NCI-H1417 treated with DMSO at 0.1 percent for 48 hours (cell line): Measurements from ENCODE around the gene ACTG1.

Experiments
- DNase-seq: peaks from one replicate; lab custom pipeline; 2025; lab: John Stamatoyannopoulos, UW

The ACTG1 gene

DNA sequence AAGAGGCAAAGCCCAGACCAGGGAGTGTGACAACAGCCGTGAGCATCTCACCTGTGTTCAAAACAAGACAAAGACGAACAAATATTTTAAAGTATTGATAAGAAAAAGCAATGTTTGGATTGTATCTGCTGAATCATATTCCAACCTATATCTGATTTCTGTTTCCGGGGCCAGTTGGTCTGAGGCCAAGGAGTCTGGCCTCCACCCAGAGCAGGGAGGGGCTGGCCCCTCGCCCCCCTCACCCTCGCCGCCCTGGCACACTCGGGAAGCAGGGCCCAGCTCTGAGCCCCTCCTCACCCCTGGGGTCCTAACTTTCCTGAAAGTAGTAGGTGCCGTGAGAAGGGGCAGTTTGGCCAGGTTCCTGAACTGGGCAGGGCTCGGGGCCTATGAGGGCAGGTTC lies 48.0 kb downstream of the ACTG1 start:
- no peak for DNase-seq

DNA sequence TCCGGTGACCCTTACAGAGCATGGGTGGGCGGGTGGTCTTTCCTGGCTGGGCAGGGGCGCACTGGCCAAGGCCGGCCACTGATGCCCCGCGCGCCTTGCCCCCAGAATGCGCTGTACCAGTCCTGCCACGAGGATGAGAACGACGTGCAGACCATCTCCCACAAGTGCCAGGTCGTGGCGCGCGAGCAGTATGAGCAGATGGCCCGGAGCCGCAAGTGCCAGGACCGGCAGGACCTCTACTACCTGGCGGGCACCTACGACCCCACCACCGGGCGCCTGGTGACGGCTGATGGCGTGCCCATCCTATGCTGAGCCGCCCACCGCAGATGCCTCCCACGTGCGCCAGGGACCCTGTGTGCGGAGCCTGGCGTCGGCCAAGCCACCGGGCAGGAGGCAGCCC lies 49.1 kb downstream of the ACTG1 start:
- DNase-seq, result no peak

DNA sequence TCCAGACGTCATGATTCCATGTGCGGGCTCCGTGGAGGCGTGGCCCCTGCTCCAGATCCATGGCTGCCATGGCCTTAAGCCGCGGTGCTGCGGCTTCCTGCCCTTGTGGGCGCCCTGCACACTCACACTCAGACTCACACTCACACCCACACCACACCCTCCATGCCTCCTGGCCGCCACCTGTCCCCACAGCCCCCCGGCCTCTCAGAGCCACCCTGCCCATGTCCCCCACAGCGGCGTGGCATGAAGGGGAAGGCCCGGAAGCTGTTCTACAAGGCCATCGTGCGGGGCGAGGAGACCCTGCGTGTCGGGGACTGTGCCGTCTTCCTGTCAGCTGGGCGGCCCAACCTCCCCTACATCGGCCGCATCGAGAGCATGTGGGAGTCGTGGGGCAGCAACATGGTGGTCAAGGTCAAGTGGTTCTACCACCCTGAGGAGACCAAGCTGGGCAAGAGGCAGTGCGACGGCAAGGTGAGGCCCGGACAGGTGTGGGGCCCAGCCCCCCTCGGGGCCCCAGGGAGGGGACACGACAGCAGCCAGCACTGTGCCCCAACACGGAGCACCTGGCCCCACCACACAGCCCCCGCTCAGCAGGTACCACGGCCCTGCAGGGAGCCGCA lies 50.0 kb downstream of the ACTG1 start:
- no peak for DNase-seq

DNA sequence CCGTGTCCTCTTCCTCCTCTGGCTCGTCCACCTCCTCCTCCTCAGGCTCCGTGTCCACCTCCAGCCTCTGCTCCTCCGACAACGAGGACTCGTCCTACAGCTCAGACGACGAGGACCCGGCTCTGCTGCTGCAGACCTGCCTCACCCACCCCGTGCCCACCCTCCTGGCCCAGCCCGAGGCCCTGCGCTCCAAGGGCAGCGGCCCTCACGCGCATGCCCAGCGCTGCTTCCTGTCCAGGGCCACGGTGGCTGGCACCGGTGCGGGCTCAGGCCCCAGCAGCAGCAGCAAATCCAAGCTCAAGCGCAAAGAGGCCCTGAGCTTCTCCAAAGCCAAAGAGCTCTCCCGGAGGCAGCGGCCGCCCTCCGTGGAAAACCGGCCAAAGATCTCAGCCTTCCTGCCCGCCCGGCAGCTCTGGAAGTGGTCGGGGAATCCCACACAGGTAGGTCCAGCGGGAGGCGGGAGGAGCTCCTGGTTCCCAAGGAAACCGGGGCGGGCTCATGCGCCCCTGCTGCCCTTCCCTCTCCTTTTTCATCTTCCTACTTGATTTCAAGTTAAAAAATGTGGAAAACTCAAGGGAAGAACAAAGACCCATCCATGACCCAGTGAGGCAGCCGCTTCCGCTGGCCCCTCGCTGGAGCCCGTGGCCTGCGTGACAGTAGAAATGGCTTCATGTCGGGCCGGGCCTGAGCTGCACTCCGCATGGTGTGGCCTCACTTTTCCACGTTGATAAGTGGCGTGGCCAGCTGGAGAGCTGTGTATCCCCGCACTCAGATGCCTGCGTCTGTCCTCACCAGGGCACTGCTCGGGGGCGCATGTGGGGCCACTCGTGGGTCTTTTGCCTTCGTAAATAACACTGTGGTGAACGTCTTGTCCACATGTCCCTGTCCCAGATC lies 50.7 kb downstream of the ACTG1 start:
- DNase-seq, result no peak

DNA sequence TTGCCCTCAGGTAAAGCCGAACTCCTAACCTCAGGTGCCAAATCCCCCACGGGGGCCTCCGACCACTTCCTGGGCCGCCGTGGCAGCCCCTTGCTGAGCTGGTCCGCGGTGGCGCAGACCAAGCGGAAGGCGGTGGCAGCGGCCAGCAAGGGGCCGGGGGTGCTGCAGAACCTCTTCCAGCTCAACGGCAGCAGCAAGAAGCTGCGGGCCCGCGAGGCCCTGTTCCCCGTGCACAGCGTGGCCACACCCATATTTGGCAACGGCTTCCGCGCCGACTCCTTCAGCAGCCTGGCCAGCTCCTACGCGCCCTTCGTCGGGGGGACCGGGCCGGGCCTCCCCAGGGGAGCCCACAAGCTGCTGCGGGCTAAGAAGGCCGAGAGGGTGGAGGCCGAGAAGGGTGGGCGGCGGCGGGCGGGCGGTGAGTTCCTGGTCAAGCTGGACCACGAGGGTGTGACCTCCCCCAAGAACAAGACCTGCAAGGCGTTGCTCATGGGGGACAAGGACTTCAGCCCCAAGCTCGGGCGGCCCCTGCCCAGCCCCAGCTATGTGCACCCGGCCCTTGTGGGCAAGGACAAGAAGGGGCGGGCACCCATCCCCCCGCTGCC lies 51.6 kb downstream of the ACTG1 start:
- no peak for DNase-seq
